HepG2 (cell line): ENCODE measurements around the gene CDK15. TPM values are rescaled to one million over a fixed set of nuclear protein-coding genes. Genes with fewer than 3 reads are reported as not detected.

Source experiments
- ATAC-seq: fragments of 200-7000 bp; cut with Tn5 transposase; 3 replicates; pipeline ENCODE4 v1.9.1; 2020; ENCODE audit warnings: mild to moderate bottlenecking, moderate library complexity
- BruUV-seq: library from RNA; stranded (reverse); fragments of 400-500 nt; replicated peaks from 2 replicates; lab custom pipeline; 2021; lab: Mats Ljungman, UMichigan
- CTCF ChIA-PET: fragments of 300-600 bp; formaldehyde crosslinking; extraction: SDS; loops from one replicate; lab custom pipeline; 2021; ENCODE audit warnings: low total read pairs, inconsistent platforms, low intra/inter-chr PET ratio; lab: Yijun Ruan, JAX
- POLR2A ChIA-PET: fragments of 350-600 bp; sonication (Branson Sonifier 250); formaldehyde crosslinking; loops from one replicate; lab custom pipeline; 2020; ENCODE audit warnings: antibody characterized with exemption, inconsistent platforms; lab: Yijun Ruan, JAX
- DNase-seq: peaks from one replicate; pipeline ENCODE4 v3.0.0-alpha.2; 2015; ENCODE audit warnings: low spot score
- FAIRE-seq: peaks from 3 replicates; lab custom pipeline; 2011; peaks lifted over from hg19 to GRCh38; lab: Jason Lieb, UNC
- H2AFZ ChIP-seq: one replicate; pipeline ENCODE4 v1.6.1; 2011; ENCODE audit warnings: low read length, inconsistent platforms
- H3K27ac ChIP-seq: fragments of 300-600 bp; 3 replicates; pipeline ENCODE4 v1.8.0; 2011; ENCODE audit warnings: mixed run types, mild to moderate bottlenecking, mixed read lengths, low read length, inconsistent platforms; ENCODE audit not compliant: insufficient read depth; ENCODE audit errors: extremely low read length
- H3K27me3 ChIP-seq, 2 experiments: fragments of 200-600 bp in 1 of 2; 2 replicates in 1 of 2; 3 replicates in 1 of 2; pipeline versions ENCODE4 v1.6.0 to v1.8.0; 2011; ENCODE audit warnings: low read length in 2 of 2, mild to moderate bottlenecking in 2 of 2, moderate library complexity in 2 of 2, inconsistent platforms in 1 of 2; ENCODE audit not compliant: insufficient read depth in 2 of 2, control insufficient read depth in 1 of 2
- H3K36me3 ChIP-seq, 2 experiments: fragments of 200-600 bp in 1 of 2; replicated peaks in 1 of 2; 2 replicates in 1 of 2; 3 replicates in 1 of 2; pipeline versions ENCODE4 v1.5.1 to v1.8.0; 2011; ENCODE audit warnings: low read length in 2 of 2, inconsistent platforms in 1 of 2; ENCODE audit not compliant: insufficient read depth in 2 of 2, control insufficient read depth in 1 of 2
- H3K4me1 ChIP-seq: 2 replicates; pipeline ENCODE4 v1.5.1; 2012; ENCODE audit warnings: low read length, inconsistent platforms; ENCODE audit not compliant: insufficient read depth
- H3K4me2 ChIP-seq: 2 replicates; pipeline ENCODE4 v1.6.0; 2011; ENCODE audit warnings: low read depth, low read length, inconsistent platforms
- H3K4me3 ChIP-seq, 3 experiments: fragments of 200-600 bp in 1 of 3; sonication (generic), shearing (Covaris generic) in 1 of 3; replicated peaks in 1 of 3; 2 replicates each; pipeline ENCODE4 v1.5.1; 2011 to 2016; ENCODE audit warnings: low read length in 3 of 3, inconsistent platforms in 2 of 3, low read depth in 2 of 3, mild to moderate bottlenecking in 2 of 3, control low read depth in 1 of 3, mixed read lengths in 1 of 3; ENCODE audit not compliant: insufficient read depth in 1 of 3
- H3K79me2 ChIP-seq: one replicate; pipeline ENCODE4 v1.6.1; 2011; ENCODE audit warnings: low read length, inconsistent platforms; ENCODE audit not compliant: insufficient read depth
- H3K9ac ChIP-seq: 2 replicates; pipeline ENCODE4 v1.6.0; 2011; ENCODE audit warnings: mild to moderate bottlenecking, low read depth, low read length, inconsistent platforms; ENCODE audit not compliant: insufficient read depth
- H3K9me3 ChIP-seq: 2 replicates; pipeline ENCODE4 v1.5.1; 2012; ENCODE audit warnings: mild to moderate bottlenecking, low read length
- H4K20me1 ChIP-seq: 2 replicates; pipeline ENCODE4 v1.6.0; 2011; ENCODE audit warnings: inconsistent platforms, mild to moderate bottlenecking, low read length, moderate library complexity; ENCODE audit not compliant: insufficient read depth
- ATF1 ChIP-seq: IDR thresholded peaks from 2 replicates; pipeline ENCODE4 v1.6.1; 2016; ENCODE audit warnings: mild to moderate bottlenecking, control low read depth
- HIC2 ChIP-seq: sonication (generic); formaldehyde crosslinking; IDR thresholded peaks from 2 replicates; pipeline ENCODE4 v1.9.0; 2022; ENCODE audit warnings: low read depth, missing genetic modification reagents
- IRF2 ChIP-seq: IDR thresholded peaks from 2 replicates; pipeline ENCODE4 v1.6.1; 2018; ENCODE audit warnings: missing genetic modification reagents, missing compliant biosample characterization
- NFYB ChIP-seq: sonication (generic); formaldehyde crosslinking; IDR thresholded peaks from 2 replicates; pipeline ENCODE4 v1.4.0; 2020; ENCODE audit warnings: missing genetic modification reagents
- NR2C2 ChIP-seq: sonication (generic); formaldehyde crosslinking; IDR thresholded peaks from 2 replicates; pipeline ENCODE4 v1.4.0; 2020; ENCODE audit warnings: missing genetic modification reagents, mild to moderate bottlenecking, moderate library complexity, borderline replicate concordance
- NR2F1 ChIP-seq, 2 experiments: fragments of 450-650 bp in 1 of 2; formaldehyde crosslinking in 1 of 2; IDR thresholded peaks; 2 replicates each; pipeline versions ENCODE4 v1.5.0 to v1.6.1; 2016 to 2020; ENCODE audit warnings: mild to moderate bottlenecking in 1 of 2, missing compliant biosample characterization in 1 of 2, missing genetic modification reagents in 1 of 2, moderate library complexity in 1 of 2
- RBAK ChIP-seq: sonication (generic); formaldehyde crosslinking; IDR thresholded peaks from 2 replicates; pipeline ENCODE4 v1.5.1; 2020; ENCODE audit warnings: mild to moderate bottlenecking, missing genetic modification reagents
- RBFOX2 ChIP-seq: fragments of 200-400 bp; formaldehyde crosslinking; IDR thresholded peaks from 2 replicates; pipeline ENCODE4 v1.6.1; 2017; ENCODE audit warnings: low read depth, mild to moderate bottlenecking, low read length
- RFX3 ChIP-seq: IDR thresholded peaks from 2 replicates; pipeline ENCODE4 v1.6.1; 2016; ENCODE audit warnings: missing biosample characterization, missing genetic modification reagents
- SNAI1 ChIP-seq: sonication (generic); formaldehyde crosslinking; IDR thresholded peaks from 2 replicates; pipeline ENCODE4 v1.5.0; 2020; ENCODE audit warnings: mild to moderate bottlenecking, missing genetic modification reagents, borderline replicate concordance
- SOX13 ChIP-seq, 3 experiments: fragments of 450-650 bp in 1 of 3; sonication (generic) in 1 of 3; formaldehyde crosslinking in 1 of 3; IDR thresholded peaks in 2 of 3; conservative IDR thresholded peaks in 1 of 3; 2 replicates each; pipeline versions ENCODE4 v1.5.0 to v1.6.1; 2016 to 2020; ENCODE audit warnings: antibody characterized with exemption in 1 of 3, mild to moderate bottlenecking in 1 of 3, missing compliant biosample characterization in 1 of 3, missing genetic modification reagents in 1 of 3, moderate library complexity in 1 of 3
- SOX5 ChIP-seq: IDR thresholded peaks from 2 replicates; pipeline ENCODE4 v1.6.1; 2016; ENCODE audit warnings: borderline replicate concordance
- XRCC5 ChIP-seq: fragments of 200-400 bp; formaldehyde crosslinking; optimal IDR thresholded peaks from 2 replicates; pipeline ENCODE3; 2017; ENCODE audit warnings: mild to moderate bottlenecking, low read length
- ZBTB37 ChIP-seq: sonication (generic); formaldehyde crosslinking; IDR thresholded peaks from 2 replicates; pipeline ENCODE4 v1.4.0; 2020; ENCODE audit warnings: mild to moderate bottlenecking, missing genetic modification reagents
- ZNF124 ChIP-seq: sonication (generic); formaldehyde crosslinking; IDR thresholded peaks from 2 replicates; pipeline ENCODE4 v1.4.0; 2020; ENCODE audit warnings: missing genetic modification reagents
- ZNF607 ChIP-seq: sonication (generic); formaldehyde crosslinking; IDR thresholded peaks from 2 replicates; pipeline ENCODE4 v1.5.1; 2020; ENCODE audit warnings: missing genetic modification reagents, mild to moderate bottlenecking, borderline replicate concordance
- ZNF672 ChIP-seq: sonication (generic); formaldehyde crosslinking; IDR thresholded peaks from 2 replicates; pipeline ENCODE4 v1.8.1; 2022; ENCODE audit warnings: missing genetic modification reagents
- ZNF781 ChIP-seq: sonication (generic); formaldehyde crosslinking; IDR thresholded peaks from 2 replicates; pipeline ENCODE4 v1.5.1; 2020; ENCODE audit warnings: borderline replicate concordance, mild to moderate bottlenecking, missing genetic modification reagents; ENCODE audit errors: not compliant biosample characterization
- WGBS: methylation state at CpG from one replicate; pipeline ENCODE4 v1.1.6; 2017; ENCODE audit warnings: low lambda C conversion rate; 5-methylcytosine and 5-hydroxymethylcytosine counted together
- in situ Hi-C: cut with HindIII; loops from 2 replicates; pipeline ENCODE4 v1.10.0; 2017; ENCODE audit warnings: low pct_unique_long_range_greater_than_20kb; ENCODE audit not compliant: extremely low pct_ligation_motif_present
- intact Hi-C: fragments of 100-400 bp; cut with micrococcal nuclease; formaldehyde crosslinking; loops from one replicate; pipeline ENCODE4 v1.10.0; 2022; ENCODE audit not compliant: unreplicated experiment
- polyA plus RNA-seq, 8 experiments: library from polyadenylated mRNA; depleted of rRNA in 3 of 8; stranded (reverse) in 7 of 8; unstranded in 1 of 8; fragments of >200 nt; fragmentation: Illumina TruSeq in 4 of 8; extraction: Trizol in 4 of 8; gene quantifications; 2 replicates each; pipeline versions ENCODE4 v1.2.1 to v1.2.3, GENCODE V29; 2011 to 2016; ENCODE audit warnings: low read depth in 4 of 8, missing spikeins in 1 of 8, mixed read lengths in 1 of 8; ENCODE audit not compliant: insufficient read depth in 1 of 8
- total RNA-seq, 5 experiments: library from RNA; depleted of rRNA; stranded (reverse); fragments of >200 nt; fragmentation: Illumina TruSeq; extraction: Trizol; gene quantifications; 2 replicates each; pipeline ENCODE4 v1.2.3, GENCODE V29; 2016; ENCODE audit warnings: low read depth in 1 of 5

Gene CDK15
- total and polyA plus RNA-seq, 2 of the 13 experiments (the other 11 are each of a cell fraction or from before 2014, with no cell fraction given): not detected

- H3K9ac ChIP-seq: no peak overlapping the region
- no peak for FAIRE-seq
These were observed 101.2 kb downstream of the CDK15 start for GRCh38 chr2:201907563-201907881.

GRCh38 chr2:201908901-201909300 lies 102.6 kb downstream of the CDK15 start:
- Histone ChIP-seq H3K79me2 (no peaks in the 10 kb centered on the region), H3K4me3 (no peak overlapping the region), H3K9me3 (no peaks in the 10 kb centered on the region), H3K4me2 (no peak overlapping the region), H4K20me1 (no peaks in the 10 kb centered on the region), H3K9ac (no peak overlapping the region), H3K27ac (no peak overlapping the region), H2AFZ (no peak overlapping the region), H3K36me3 (no peaks in the 10 kb centered on the region; a peak in 1 of 5 replicates), H3K4me1 (no peaks in the 10 kb centered on the region), H3K27me3 (peaks cover 0 to 7% of the 10 kb centered on the region in 2 experiments; a peak in 1 of 5 replicates)
- ChIA-PET POLR2A (no interaction called here), CTCF (no interaction called here)
- no peak for TF ChIP-seq ZNF672 (CRISPR knock-in tag)
- no peak for TF ChIP-seq XRCC5
- no peak for TF ChIP-seq ZNF607 (CRISPR knock-in tag)
- no peak for TF ChIP-seq RFX3
- no peak for TF ChIP-seq SOX13 (IDR thresholded peaks at IDR 0.05)
- TF ChIP-seq SOX13 (CRISPR knock-in tag; conservative IDR thresholded peaks at IDR 0.05 in 1 of 2, IDR thresholded peaks at IDR 0.05 in 1 of 2): no peak
- no peak for TF ChIP-seq ZBTB37 (CRISPR knock-in tag)
- no peak for TF ChIP-seq ATF1 (CRISPR knock-in tag)
- no peak for TF ChIP-seq SNAI1
- TF ChIP-seq HIC2 (CRISPR knock-in tag): no peak
- BruUV-seq: no TSS peak
- 0% methylated on average over 2 of the region's 2 CpGs for WGBS
- FAIRE-seq (no peak), DNase-seq (no peak), ATAC-seq (no peak)
- intact Hi-C loops (no loop called here), in situ Hi-C loops (no loop called here)

More at GRCh38 chr2:201907563-201907881, 101.2 kb downstream of the CDK15 start:
- no peak overlapping the region for H2AFZ ChIP-seq
- H4K20me1 ChIP-seq: no peaks in the 10 kb centered on the region
- intact Hi-C loops: no loop called here
- TF ChIP-seq ZNF781 (CRISPR knock-in tag): no peak
- no peak for TF ChIP-seq NR2F1 (CRISPR knock-in tag; IDR thresholded peaks at IDR 0.05)
- TF ChIP-seq NFYB (CRISPR knock-in tag): no peak
- TF ChIP-seq SOX5 (CRISPR knock-in tag): no peak
- no peak for TF ChIP-seq RBAK (CRISPR knock-in tag)
- no peak for TF ChIP-seq ZNF124 (CRISPR knock-in tag)
- TF ChIP-seq IRF2 (CRISPR knock-in tag): no peak
- no peak for TF ChIP-seq NR2C2 (CRISPR knock-in tag)
- TF ChIP-seq RBFOX2: no peak
- no peaks in the 10 kb centered on the region for H3K36me3 ChIP-seq
- no peaks in the 10 kb centered on the region for H3K79me2 ChIP-seq
- DNase-seq (no peak), ATAC-seq (no peak)
- POLR2A ChIA-PET: no interaction called here
- H3K27me3 ChIP-seq: peaks cover 0 to 7% of the 10 kb centered on the region in 2 experiments; a peak in 1 of 5 replicates
- no peak overlapping the region for H3K27ac ChIP-seq
- no peaks in the 10 kb centered on the region for H3K9me3 ChIP-seq
- CTCF ChIA-PET: no interaction called here
- BruUV-seq: no TSS peak
- H3K4me1 ChIP-seq: no peaks in the 10 kb centered on the region
- no peak overlapping the region for H3K4me3 ChIP-seq
- H3K4me2 ChIP-seq: no peak overlapping the region
- 59% methylated on average over 4 of the region's 4 CpGs for WGBS
- in situ Hi-C loops: no loop called here
